Caco-2 (cell line): ENCODE measurements around the gene ATP8A2. TPM values are rescaled to one million over a fixed set of nuclear protein-coding genes. Genes with fewer than 3 reads are reported as not detected.

Experiments
- BruUV-seq: library from RNA; stranded (reverse); fragments of 400-500 nt; replicated peaks from 2 replicates; lab custom pipeline; 2021; lab: Mats Ljungman, UMichigan
- CTCF ChIA-PET: fragments of 300-600 bp; sonication (Branson Sonifier 250); formaldehyde crosslinking; loops from one replicate; lab custom pipeline; 2022; ENCODE audit warnings: antibody characterized with exemption; lab: Charles Lee
- POLR2A ChIA-PET: fragments of 300-600 bp; sonication (Branson Sonifier 250); formaldehyde crosslinking; loops from one replicate; lab custom pipeline; 2022; ENCODE audit warnings: antibody characterized with exemption; lab: Charles Lee
- DNase-seq, 2 experiments: peaks; one replicate each; pipeline versions ENCODE4 v3.0.0 to v3.0.0-alpha.2; 2020 to 2022
- H3K27me3 ChIP-seq: replicated peaks from 2 replicates; pipeline ENCODE4 v1.6.0; 2011; ENCODE audit warnings: low read length; ENCODE audit not compliant: control insufficient read depth, insufficient read depth
- H3K36me3 ChIP-seq: 2 replicates; pipeline ENCODE4 v1.5.1; 2011; ENCODE audit warnings: low read length; ENCODE audit not compliant: control insufficient read depth, insufficient read depth
- H3K4me1 ChIP-seq: fragments of 250-450 bp; sonication (Bioruptor Pico); 2 replicates; pipeline ENCODE4 v1.5.1; 2020; ENCODE audit warnings: mild to moderate bottlenecking
- H3K4me3 ChIP-seq: 2 replicates; pipeline ENCODE4 v1.5.1; 2011; ENCODE audit warnings: low read depth, mild to moderate bottlenecking, control low read depth, low read length
- H3K9me3 ChIP-seq: fragments of 250-450 bp; sonication (Bioruptor Pico); 2 replicates; pipeline ENCODE4 v1.5.1; 2020; ENCODE audit warnings: mild to moderate bottlenecking, moderate library complexity
- H3K27ac Mint-ChIP-seq: one replicate; pipeline ENCODE4 v1.8.0; 2022; ENCODE audit warnings: mixed read lengths; ENCODE audit not compliant: unreplicated experiment
- H3K27me3 Mint-ChIP-seq: one replicate; pipeline ENCODE4 v1.8.0; 2022; ENCODE audit warnings: mixed read lengths; ENCODE audit not compliant: insufficient read depth, unreplicated experiment
- H3K36me3 Mint-ChIP-seq: one replicate; pipeline ENCODE4 v1.8.0; 2022; ENCODE audit warnings: mild to moderate bottlenecking, mixed read lengths; ENCODE audit not compliant: insufficient read depth, unreplicated experiment
- H3K4me1 Mint-ChIP-seq: one replicate; pipeline ENCODE4 v1.8.0; 2022; ENCODE audit warnings: low read depth, mixed read lengths; ENCODE audit not compliant: unreplicated experiment
- H3K4me3 Mint-ChIP-seq: one replicate; pipeline ENCODE4 v1.8.0; 2022; ENCODE audit warnings: mild to moderate bottlenecking, moderate library complexity, mixed read lengths; ENCODE audit not compliant: unreplicated experiment
- H3K9me3 Mint-ChIP-seq: one replicate; pipeline ENCODE4 v1.8.0; 2022; ENCODE audit warnings: mixed read lengths; ENCODE audit not compliant: unreplicated experiment
- CTCF ChIP-seq, 2 experiments: fragments of 200-600 bp in 1 of 2; IDR thresholded peaks; 1 replicate in 1 of 2; 2 replicates in 1 of 2; pipeline versions ENCODE4 v1.5.1 to v1.8.0; 2011 to 2022; ENCODE audit warnings: antibody characterized with exemption in 1 of 2, control low read depth in 1 of 2, inconsistent platforms in 1 of 2, low read depth in 1 of 2, low read length in 1 of 2, mild to moderate bottlenecking in 1 of 2, moderate library complexity in 1 of 2; ENCODE audit not compliant: insufficient read depth in 1 of 2, severe bottlenecking in 1 of 2, unreplicated experiment in 1 of 2
- intact Hi-C: fragments of 100-400 bp; cut with micrococcal nuclease; formaldehyde crosslinking; loops from one replicate; pipeline ENCODE4 v1.10.0; 2022; ENCODE audit not compliant: unreplicated experiment
- total RNA-seq: library from RNA; stranded (reverse); gene quantifications from 2 replicates; pipeline ENCODE4 v1.2.3, GENCODE V29; 2022

ATP8A2 gene
- total RNA-seq, 1 experiment from 2014 or later, result 0.05 TPM

- H3K27me3 ChIP-seq, result no peaks in the 10 kb centered on the region
- H3K9me3 ChIP-seq, result no peaks in the 10 kb centered on the region; the same call in 1 of the 2 replicates
- Mint-ChIP-seq H3K27me3 (no peaks in the 10 kb centered on the region), H3K27ac (no peak overlapping the region), H3K4me1 (peaks cover 15% of the 10 kb centered on the region), H3K36me3 (no peaks in the 10 kb centered on the region), H3K4me3 (no peak overlapping the region), H3K9me3 (peaks cover 11% of the 10 kb centered on the region)
- no peak overlapping the region for H3K4me3 ChIP-seq
- no peak for DNase-seq
- intact Hi-C loops, result no loop called here
- BruUV-seq, result no TSS peak
- H3K4me1 ChIP-seq, result no peaks in the 10 kb centered on the region
- no peak for TF ChIP-seq CTCF (IDR thresholded peaks at IDR 0.05; ENCODE audit: insufficient read depth in 1 of 2, low read depth in 1 of 2, low read length in 1 of 2, severe bottlenecking in 1 of 2, unreplicated experiment in 1 of 2)
- H3K36me3 ChIP-seq, result no peaks in the 10 kb centered on the region
- POLR2A ChIA-PET, result no interaction called here
- CTCF ChIA-PET, result no interaction called here
These were observed 657.9 kb downstream of the ATP8A2 start for GRCh38 chr13:26029581-26030136.

- POLR2A ChIA-PET, result no interaction called here
- H3K36me3 Mint-ChIP-seq, result no peaks in the 10 kb centered on the region
- intact Hi-C loops, result no loop called here
These were observed 658.6 kb downstream of the ATP8A2 start for GRCh38 chr13:26030331-26030730.

GRCh38 chr13:26034018-26034417 is 662.2 kb downstream of the ATP8A2 start:
- no TSS peak for BruUV-seq
- H3K4me1 Mint-ChIP-seq, result peaks cover 12% of the 10 kb centered on the region
- no peak for TF ChIP-seq CTCF (IDR thresholded peaks at IDR 0.05; ENCODE audit: insufficient read depth in 1 of 2, low read depth in 1 of 2, low read length in 1 of 2, severe bottlenecking in 1 of 2, unreplicated experiment in 1 of 2)

More at GRCh38 chr13:26030331-26030730, 658.6 kb downstream of the ATP8A2 start:
- Histone ChIP-seq H3K27me3 (no peaks in the 10 kb centered on the region), H3K4me3 (no peak overlapping the region), H3K9me3 (no peaks in the 10 kb centered on the region; the same call in 1 of the 2 replicates), H3K36me3 (no peaks in the 10 kb centered on the region), H3K4me1 (no peaks in the 10 kb centered on the region)
- Mint-ChIP-seq H3K9me3 (peaks cover 11% of the 10 kb centered on the region), H3K4me3 (no peak overlapping the region), H3K27ac (no peak overlapping the region), H3K4me1 (peaks cover 12% of the 10 kb centered on the region), H3K27me3 (no peaks in the 10 kb centered on the region)
- no TSS peak for BruUV-seq
- no peak for DNase-seq
- no peak for TF ChIP-seq CTCF (IDR thresholded peaks at IDR 0.05; ENCODE audit: insufficient read depth in 1 of 2, low read depth in 1 of 2, low read length in 1 of 2, severe bottlenecking in 1 of 2, unreplicated experiment in 1 of 2)
- CTCF ChIA-PET, result no interaction called here

More at GRCh38 chr13:26034018-26034417, 662.2 kb downstream of the ATP8A2 start:
- peaks cover 6% of the 10 kb centered on the region; the same call in 1 of the 2 replicates for H3K4me1 ChIP-seq
- H3K4me3 ChIP-seq, result no peak overlapping the region
- Mint-ChIP-seq H3K9me3 (peaks cover 11% of the 10 kb centered on the region), H3K27ac (no peak overlapping the region), H3K27me3 (no peaks in the 10 kb centered on the region), H3K4me3 (no peak overlapping the region), H3K36me3 (no peaks in the 10 kb centered on the region)
- CTCF ChIA-PET, result no interaction called here
- intact Hi-C loops, result no loop called here
- no peak for DNase-seq
- H3K36me3 ChIP-seq, result no peaks in the 10 kb centered on the region
- H3K27me3 ChIP-seq, result no peaks in the 10 kb centered on the region
- no peaks in the 10 kb centered on the region; the same call in 1 of the 2 replicates for H3K9me3 ChIP-seq
- POLR2A ChIA-PET, result no interaction called here
